H1 (cell line): ENCODE data around the gene SLC9A5. TPM values are rescaled to one million over a fixed set of nuclear protein-coding genes. Genes with fewer than 3 reads are reported as not detected.

Experiments
- CTCF ChIA-PET: fragments of 300-600 bp; sonication (Branson Sonifier 250); formaldehyde crosslinking; loops from one replicate; lab custom pipeline; 2021; ENCODE audit not compliant: partially characterized antibody; lab: Charles Lee
- POLR2A ChIA-PET: fragments of 300-600 bp; sonication (Branson Sonifier 250); formaldehyde crosslinking; loops from one replicate; lab custom pipeline; 2021; ENCODE audit warnings: inconsistent platforms; ENCODE audit not compliant: partially characterized antibody; lab: Charles Lee
- DNase-seq, 2 experiments: peaks; one replicate each; pipeline versions ENCODE4 v3.0.0 to v3.0.0-alpha.2; 2010 to 2022; ENCODE audit warnings: low spot score in 2 of 2, low read depth in 1 of 2, mixed read lengths in 1 of 2
- FAIRE-seq: peaks from 2 replicates; lab custom pipeline; 2011; peaks lifted over from hg19 to GRCh38; lab: Jason Lieb, UNC
- H2AFZ ChIP-seq: 2 replicates; pipeline ENCODE4 v1.8.1; 2012; ENCODE audit warnings: low read length, inconsistent platforms
- H2AK5ac ChIP-seq: 2 replicates; pipeline ENCODE4 v1.6.1; 2013; ENCODE audit warnings: low read depth, low read length
- H2BK120ac ChIP-seq: replicated peaks from 2 replicates; pipeline ENCODE3; 2013; ENCODE audit warnings: low read depth, low read length, inconsistent platforms
- H2BK12ac ChIP-seq: 2 replicates; pipeline ENCODE4 v1.6.1; 2013; ENCODE audit warnings: low read depth, low read length
- H2BK15ac ChIP-seq: 2 replicates; pipeline ENCODE4 v1.6.1; 2013; ENCODE audit warnings: low read length
- H2BK20ac ChIP-seq: 2 replicates; pipeline ENCODE4 v1.6.1; 2013; ENCODE audit warnings: low read length
- H2BK5ac ChIP-seq: 2 replicates; pipeline ENCODE4 v1.6.1; 2013; ENCODE audit warnings: low read depth, low read length
- H3K14ac ChIP-seq: 2 replicates; pipeline ENCODE4 v1.6.1; 2013; ENCODE audit warnings: inconsistent platforms; ENCODE audit not compliant: insufficient read length
- H3K18ac ChIP-seq: 2 replicates; pipeline ENCODE4 v1.6.1; 2013; ENCODE audit warnings: low read length; ENCODE audit errors: extremely low read depth
- H3K23ac ChIP-seq: 2 replicates; pipeline ENCODE4 v1.6.1; 2013; ENCODE audit warnings: inconsistent platforms; ENCODE audit not compliant: insufficient read length
- H3K23me2 ChIP-seq: 2 replicates; pipeline ENCODE4 v1.6.1; 2013; ENCODE audit warnings: low read depth, low read length
- H3K27ac ChIP-seq: 2 replicates; pipeline ENCODE4 v1.6.1; 2011; ENCODE audit warnings: low read depth, low read length, inconsistent platforms
- H3K27me3 ChIP-seq, 4 experiments: replicated peaks in 1 of 4; 1 replicate in 1 of 4; 2 replicates in 3 of 4; pipeline versions ENCODE4 v1.6.1 to v1.8.1; 2011 to 2013; ENCODE audit warnings: low read length in 3 of 4, mild to moderate bottlenecking in 3 of 4, inconsistent platforms in 2 of 4, mixed read lengths in 2 of 4, moderate library complexity in 1 of 4; ENCODE audit not compliant: control insufficient read depth in 3 of 4, insufficient read depth in 3 of 4; ENCODE audit errors: extremely low read depth in 1 of 4
- H3K36me3 ChIP-seq, 4 experiments: 2 replicates each; pipeline versions ENCODE4 v1.6.1 to v1.8.1; 2011 to 2013; ENCODE audit warnings: mild to moderate bottlenecking in 4 of 4, low read length in 3 of 4, moderate library complexity in 2 of 4, control low read depth in 1 of 4, inconsistent platforms in 1 of 4; ENCODE audit not compliant: insufficient read depth in 4 of 4, control insufficient read depth in 2 of 4
- H3K4ac ChIP-seq: replicated peaks from 2 replicates; pipeline ENCODE3; 2013; ENCODE audit warnings: low read length, low read depth, mixed read lengths, inconsistent platforms; ENCODE audit not compliant: insufficient read length
- H3K4me1 ChIP-seq, 4 experiments: replicated peaks in 1 of 4; 1 replicate in 1 of 4; 2 replicates in 3 of 4; pipeline versions ENCODE4 v1.6.1 to v1.8.1; 2011 to 2013; ENCODE audit warnings: low read length in 3 of 4, inconsistent platforms in 2 of 4, mixed read lengths in 1 of 4; ENCODE audit not compliant: insufficient read depth in 4 of 4, control insufficient read depth in 3 of 4
- H3K4me2 ChIP-seq, 2 experiments: 2 replicates each; pipeline versions ENCODE4 v1.6.1 to v1.8.1; 2011 to 2013; ENCODE audit warnings: low read depth in 2 of 2, low read length in 2 of 2, control low read depth in 1 of 2, inconsistent platforms in 1 of 2, mild to moderate bottlenecking in 1 of 2; ENCODE audit not compliant: insufficient read depth in 1 of 2
- H3K4me3 ChIP-seq, 4 experiments: fragments of 200-600, 300-600 bp in 1 of 4; sonication (generic), shearing (Covaris generic), sonication (Bioruptor Twin) in 1 of 4; 2 replicates each; pipeline versions ENCODE4 v1.5.1 to v1.8.1; 2011 to 2016; ENCODE audit warnings: low read length in 4 of 4, low read depth in 3 of 4, control low read depth in 2 of 4, inconsistent platforms in 2 of 4, mild to moderate bottlenecking in 2 of 4, mixed read lengths in 1 of 4, moderate library complexity in 1 of 4; ENCODE audit not compliant: insufficient read depth in 2 of 4; ENCODE audit errors: extremely low read depth in 1 of 4
- H3K56ac ChIP-seq: replicated peaks from 2 replicates; pipeline ENCODE3; 2013; ENCODE audit warnings: low read depth, mild to moderate bottlenecking, mixed read lengths, low read length, inconsistent platforms; ENCODE audit not compliant: insufficient read length
- H3K79me1 ChIP-seq: 2 replicates; pipeline ENCODE4 v1.6.1; 2013; ENCODE audit warnings: low read depth, low read length, control low read depth
- H3K79me2 ChIP-seq, 2 experiments: 2 replicates each; pipeline versions ENCODE4 v1.6.1 to v1.8.1; 2012 to 2013; ENCODE audit warnings: low read length in 2 of 2, mild to moderate bottlenecking in 2 of 2, inconsistent platforms in 1 of 2; ENCODE audit not compliant: insufficient read depth in 2 of 2, control insufficient read depth in 1 of 2
- H3K9ac ChIP-seq, 4 experiments: replicated peaks in 1 of 4; 1 replicate in 1 of 4; 2 replicates in 3 of 4; pipeline versions ENCODE4 v1.6.1 to v1.8.1; 2011 to 2013; ENCODE audit warnings: low read depth in 3 of 4, low read length in 3 of 4, control low read depth in 2 of 4, mild to moderate bottlenecking in 2 of 4, moderate library complexity in 2 of 4, inconsistent platforms in 1 of 4; ENCODE audit errors: extremely low read depth in 1 of 4
- H3K9me3 ChIP-seq, 2 experiments: 2 replicates each; pipeline versions ENCODE4 v1.6.1 to v1.8.1; 2012 to 2013; ENCODE audit warnings: mild to moderate bottlenecking in 2 of 2, moderate library complexity in 2 of 2, control low read depth in 1 of 2, inconsistent platforms in 1 of 2, low read depth in 1 of 2, low read length in 1 of 2, mixed read lengths in 1 of 2; ENCODE audit not compliant: insufficient read depth in 2 of 2
- H4K20me1 ChIP-seq, 2 experiments: replicated peaks in 1 of 2; 2 replicates each; pipeline versions ENCODE3 to v1.8.1; 2011 to 2013; ENCODE audit warnings: inconsistent platforms in 2 of 2, low read length in 2 of 2, mild to moderate bottlenecking in 1 of 2; ENCODE audit not compliant: insufficient read depth in 2 of 2, control insufficient read depth in 1 of 2
- H4K5ac ChIP-seq: 2 replicates; pipeline ENCODE4 v1.6.1; 2013; ENCODE audit warnings: low read length, low read depth, mixed read lengths, inconsistent platforms; ENCODE audit not compliant: insufficient read length
- H4K8ac ChIP-seq: 2 replicates; pipeline ENCODE4 v1.8.0; 2013; ENCODE audit warnings: mild to moderate bottlenecking, moderate library complexity, low read length, inconsistent platforms; ENCODE audit not compliant: insufficient read depth; ENCODE audit errors: extremely low read depth
- H4K91ac ChIP-seq: replicated peaks from 2 replicates; pipeline ENCODE3; 2013; ENCODE audit warnings: low read length, mixed read lengths, inconsistent platforms; ENCODE audit not compliant: insufficient read length
- CHD2 ChIP-seq: IDR thresholded peaks from 2 replicates; pipeline ENCODE4 v1.6.1; 2012; ENCODE audit warnings: low read length, improper control_type of control experiment
- E2F6 ChIP-seq: IDR thresholded peaks from 2 replicates; pipeline ENCODE4 v1.6.1; 2012; ENCODE audit warnings: inconsistent platforms
- HDAC2 ChIP-seq, 2 experiments: fragments of 300-600 bp in 1 of 2; sonication (generic) in 1 of 2; IDR thresholded peaks; 2 replicates each; pipeline ENCODE4 v1.6.1; 2011 to 2012; ENCODE audit warnings: low read depth in 2 of 2, low read length in 2 of 2, mild to moderate bottlenecking in 2 of 2, moderate library complexity in 2 of 2, borderline replicate concordance in 1 of 2, inconsistent platforms in 1 of 2
- HDAC6 ChIP-seq: IDR thresholded peaks from one replicate; pipeline ENCODE4 v1.7.1; 2012; ENCODE audit warnings: low read depth, mild to moderate bottlenecking, inconsistent platforms, low read length, moderate library complexity
- KDM4A ChIP-seq: IDR thresholded peaks from one replicate; pipeline ENCODE4 v1.7.1; 2012; ENCODE audit warnings: low read depth, mild to moderate bottlenecking, moderate library complexity, low read length, inconsistent platforms; ENCODE audit not compliant: severe bottlenecking
- NANOG ChIP-seq: IDR thresholded peaks from 2 replicates; pipeline ENCODE4 v1.6.1; 2011; ENCODE audit warnings: low read length, low read depth, mild to moderate bottlenecking, inconsistent platforms; ENCODE audit not compliant: insufficient read depth, poor library complexity, severe bottlenecking
- RBBP5 ChIP-seq: IDR thresholded peaks from 2 replicates; pipeline ENCODE4 v1.7.1; 2012; ENCODE audit warnings: low read depth, mild to moderate bottlenecking, inconsistent platforms, low read length, moderate library complexity, borderline replicate concordance
- TAF7 ChIP-seq: optimal IDR thresholded peaks from 2 replicates; pipeline ENCODE3; 2011; ENCODE audit warnings: low read depth, mild to moderate bottlenecking, inconsistent platforms, low read length, moderate library complexity, borderline replicate concordance
- ZNF274 ChIP-seq: IDR thresholded peaks from 2 replicates; pipeline ENCODE4 v1.7.0; 2012; ENCODE audit warnings: low read length, borderline replicate concordance; ENCODE audit errors: extremely low read depth
- WGBS, 2 experiments: shearing (Covaris generic) in 1 of 2; methylation state at CpG; one replicate each; pipeline versions ENCODE4 v1.1.6 to v1.1.7; 2013 to 2015; ENCODE audit warnings: low lambda C conversion rate in 2 of 2, mixed read lengths in 2 of 2, inconsistent platforms in 1 of 2, low coverage in 1 of 2, missing lambda C conversion rate in 1 of 2; ENCODE audit not compliant: insufficient replicate concordance in 2 of 2, insufficient coverage in 1 of 2, insufficient read length in 1 of 2; ENCODE audit errors: extremely low coverage in 1 of 2, missing lambda C conversion rate in 1 of 2; 5-methylcytosine and 5-hydroxymethylcytosine counted together
- polyA plus RNA-seq, 7 experiments: library from polyadenylated mRNA; depleted of rRNA in 3 of 7; stranded (reverse) in 5 of 7; unstranded in 2 of 7; fragments of >200 nt in 5 of 7; fragments of 200-250 nt in 2 of 7; gene quantifications; 1 replicate in 5 of 7; 2 replicates in 1 of 7; 4 replicates in 1 of 7; pipeline versions ENCODE4 v1.2.1 to v1.2.3, GENCODE V29; 2011 to 2013; ENCODE audit warnings: missing spikeins in 2 of 7, mixed read lengths in 2 of 7
- total RNA-seq: library from RNA; stranded (reverse); fragmentation: NEBNext Ultra II Directional; extraction: Animal tissue kit (Norgen Biotek cat#: 25700); gene quantifications from 2 replicates; pipeline ENCODE4 v1.2.1, GENCODE V29; 2021
- TF ChIP-seq, protein P1 (sequence below): IDR thresholded peaks from 2 replicates; pipeline ENCODE4 v1.6.1; 2011; ENCODE audit warnings: low read length, improper control_type of control experiment

The SLC9A5 gene
- total and polyA plus RNA-seq, 2 of the 8 experiments (the other 6 are each of a cell fraction or from before 2014, with no cell fraction given) = 7.9 to 8.6 TPM

DNA sequence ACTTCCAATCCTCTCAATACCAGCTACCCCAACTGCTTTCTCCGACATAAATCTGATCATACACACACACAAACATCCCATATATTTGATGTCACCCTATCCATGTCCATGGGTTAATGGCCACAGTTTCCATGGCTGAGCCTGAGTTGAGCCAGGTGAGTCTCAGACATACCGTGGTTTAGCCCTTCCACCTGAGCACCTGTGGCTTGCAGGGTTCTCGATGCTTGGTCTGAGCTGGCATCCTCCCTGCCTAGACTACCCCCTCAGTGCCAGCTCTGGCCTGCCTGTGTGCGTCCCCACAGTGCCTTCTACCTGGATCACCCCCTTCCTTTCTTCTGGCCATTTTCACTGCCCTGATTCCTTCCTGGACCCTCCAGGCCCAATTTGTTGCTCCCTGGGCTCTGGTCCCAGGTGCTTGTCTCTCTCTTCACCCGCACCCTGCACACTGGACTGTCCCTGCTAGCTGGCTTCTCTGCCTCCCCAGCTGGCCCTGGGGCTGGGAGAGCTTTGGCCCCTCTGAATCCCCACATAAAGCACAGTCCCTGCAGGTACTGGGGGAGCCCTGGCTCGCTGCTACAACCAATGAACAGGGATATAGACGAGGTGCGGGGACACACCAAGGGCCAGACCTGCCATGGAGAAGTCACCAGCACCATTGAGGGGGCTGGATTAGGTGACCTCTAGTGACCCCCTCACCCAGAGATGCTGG, 42.5 kb upstream of the SLC9A5 start:
- H3K36me3 ChIP-seq = peaks cover 0 to 3% (median 0%) of the 10 kb centered on the region in 4 experiments; a peak in 3 of 8 replicates
- POLR2A ChIA-PET = interaction anchor here (0.6 to 5.4 kb wide), 5 partner anchors 8 to 31 kb away, joined by 3 to 19 read pairs (median 3); partner anchors contain the start of gene TMEM208
- no peak overlapping the region for H2AFZ ChIP-seq
- TF ChIP-seq ZNF274 (no peak), CHD2 (no peak), TAF7 (no peak), HDAC6 (no peak), NANOG (no peak), KDM4A (no peak), HDAC2 (IDR thresholded peaks at IDR 0.05; ENCODE audit: borderline replicate concordance in 1 of 2, low read depth in 2 of 2, low read length in 2 of 2) (no peak), E2F6 (no peak), RBBP5 (no peak)
- TF ChIP-seq, protein P1, sequence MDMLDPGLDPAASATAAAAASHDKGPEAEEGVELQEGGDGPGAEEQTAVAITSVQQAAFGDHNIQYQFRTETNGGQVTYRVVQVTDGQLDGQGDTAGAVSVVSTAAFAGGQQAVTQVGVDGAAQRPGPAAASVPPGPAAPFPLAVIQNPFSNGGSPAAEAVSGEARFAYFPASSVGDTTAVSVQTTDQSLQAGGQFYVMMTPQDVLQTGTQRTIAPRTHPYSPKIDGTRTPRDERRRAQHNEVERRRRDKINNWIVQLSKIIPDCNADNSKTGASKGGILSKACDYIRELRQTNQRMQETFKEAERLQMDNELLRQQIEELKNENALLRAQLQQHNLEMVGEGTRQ = no peak

More for the DNA sequence above, 42.5 kb upstream of the SLC9A5 start:
- no peak overlapping the region for H2BK5ac ChIP-seq
- H4K8ac ChIP-seq = no peak overlapping the region
- H3K79me2 ChIP-seq = no peaks in the 10 kb centered on the region
- CTCF ChIA-PET = no interaction called here
- no peak overlapping the region for H3K9ac ChIP-seq
- H3K4me3 ChIP-seq = no peak overlapping the region
- peaks cover 0 to 2% (median 0%) of the 10 kb centered on the region in 4 experiments; a peak in 1 of 7 replicates for H3K27me3 ChIP-seq
- no peak overlapping the region for H3K56ac ChIP-seq
- FAIRE-seq (no peak), DNase-seq (no peak)
- H3K79me1 ChIP-seq = no peaks in the 10 kb centered on the region
- H3K18ac ChIP-seq = no peak overlapping the region
- H4K20me1 ChIP-seq = peaks cover 0 to 2% of the 10 kb centered on the region in 2 experiments
- no peak overlapping the region for H2BK20ac ChIP-seq
- H2BK12ac ChIP-seq = no peak overlapping the region
- no peak overlapping the region for H3K23ac ChIP-seq
- no peak overlapping the region for H3K14ac ChIP-seq
- no peak overlapping the region for H2AK5ac ChIP-seq
- H3K9me3 ChIP-seq = no peaks in the 10 kb centered on the region
- 89% methylated on average over 8 of the region's 8 CpGs; no CpG with 5 or more reads in 1 of the 2 experiments for WGBS, 2 experiments
- H3K4me1 ChIP-seq = peaks cover 0 to 10% (median 1%) of the 10 kb centered on the region in 4 experiments; a peak in 2 of 7 replicates
- no peak overlapping the region for H2BK120ac ChIP-seq
- no peak overlapping the region for H4K91ac ChIP-seq
- H3K23me2 ChIP-seq = no peaks in the 10 kb centered on the region
- no peak overlapping the region for H2BK15ac ChIP-seq
- no peak overlapping the region for H4K5ac ChIP-seq
- no peak overlapping the region for H3K4me2 ChIP-seq
- no peak overlapping the region for H3K27ac ChIP-seq
- H3K4ac ChIP-seq = no peak overlapping the region
